HFF-Myc (cell line): ENCODE measurements around the gene UBE4A.

ENCODE experiments used
- DNase-seq: peaks from one replicate; pipeline ENCODE4 v3.0.0-alpha.2; 2011; ENCODE audit warnings: low read depth; ENCODE audit errors: extremely low read depth
- H3K4me3 ChIP-seq: replicated peaks from 2 replicates; pipeline ENCODE4 v1.5.1; 2011; ENCODE audit warnings: low read depth, mild to moderate bottlenecking, control low read depth, low read length
- TF ChIP-seq, protein P1 (sequence below): IDR thresholded peaks from 2 replicates; pipeline ENCODE4 v1.5.1; 2012; ENCODE audit warnings: mild to moderate bottlenecking, low read depth, low read length, control low read depth; ENCODE audit errors: missing control alignments

Gene UBE4A

DNA sequence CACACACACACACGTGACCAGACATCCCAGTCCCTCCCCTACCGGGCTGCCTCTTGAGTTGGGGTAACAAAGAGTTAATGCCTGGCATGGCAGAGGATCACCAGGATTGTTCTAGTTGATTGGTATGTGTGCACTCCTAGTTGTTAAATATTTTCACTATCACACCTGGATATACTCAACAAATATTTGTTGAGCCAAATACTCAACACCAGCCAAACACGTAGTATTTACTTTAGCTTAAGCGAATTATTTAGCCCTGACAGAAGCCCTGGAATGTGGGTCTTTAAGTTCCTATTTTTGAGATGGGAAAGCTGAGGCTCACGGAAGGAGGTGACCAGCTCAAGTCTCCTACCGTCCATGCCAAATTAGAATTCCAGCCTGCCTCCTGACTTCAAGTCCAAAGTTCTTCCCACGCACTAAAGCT, 44.4 kb upstream of the UBE4A start:
- H3K4me3 ChIP-seq = no peak overlapping the region
- DNase-seq = no peak
- TF ChIP-seq, protein P1, sequence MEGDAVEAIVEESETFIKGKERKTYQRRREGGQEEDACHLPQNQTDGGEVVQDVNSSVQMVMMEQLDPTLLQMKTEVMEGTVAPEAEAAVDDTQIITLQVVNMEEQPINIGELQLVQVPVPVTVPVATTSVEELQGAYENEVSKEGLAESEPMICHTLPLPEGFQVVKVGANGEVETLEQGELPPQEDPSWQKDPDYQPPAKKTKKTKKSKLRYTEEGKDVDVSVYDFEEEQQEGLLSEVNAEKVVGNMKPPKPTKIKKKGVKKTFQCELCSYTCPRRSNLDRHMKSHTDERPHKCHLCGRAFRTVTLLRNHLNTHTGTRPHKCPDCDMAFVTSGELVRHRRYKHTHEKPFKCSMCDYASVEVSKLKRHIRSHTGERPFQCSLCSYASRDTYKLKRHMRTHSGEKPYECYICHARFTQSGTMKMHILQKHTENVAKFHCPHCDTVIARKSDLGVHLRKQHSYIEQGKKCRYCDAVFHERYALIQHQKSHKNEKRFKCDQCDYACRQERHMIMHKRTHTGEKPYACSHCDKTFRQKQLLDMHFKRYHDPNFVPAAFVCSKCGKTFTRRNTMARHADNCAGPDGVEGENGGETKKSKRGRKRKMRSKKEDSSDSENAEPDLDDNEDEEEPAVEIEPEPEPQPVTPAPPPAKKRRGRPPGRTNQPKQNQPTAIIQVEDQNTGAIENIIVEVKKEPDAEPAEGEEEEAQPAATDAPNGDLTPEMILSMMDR = no peak

DNA sequence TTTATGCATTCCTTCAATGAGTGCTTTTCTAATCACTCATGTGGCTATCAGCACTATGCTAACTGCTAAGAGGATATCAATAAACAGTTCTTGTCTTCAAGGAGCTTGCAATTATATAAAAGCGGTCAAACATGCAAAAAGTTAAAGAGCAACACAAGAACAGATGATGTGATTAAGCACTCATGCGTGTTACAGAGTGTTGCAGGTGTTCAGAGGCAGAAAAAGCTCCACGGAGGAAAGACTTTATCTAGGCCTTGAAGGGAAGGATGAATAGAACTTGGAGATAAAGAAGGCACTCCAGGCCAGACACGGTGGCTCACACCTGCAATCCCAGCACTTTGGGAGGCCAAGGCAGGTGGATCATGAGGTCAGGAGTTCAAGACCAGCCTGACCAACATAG, 41.3 kb upstream of the UBE4A start:
- TF ChIP-seq, protein P1 = no peak
- DNase-seq = no peak
- no peak overlapping the region for H3K4me3 ChIP-seq

DNA sequence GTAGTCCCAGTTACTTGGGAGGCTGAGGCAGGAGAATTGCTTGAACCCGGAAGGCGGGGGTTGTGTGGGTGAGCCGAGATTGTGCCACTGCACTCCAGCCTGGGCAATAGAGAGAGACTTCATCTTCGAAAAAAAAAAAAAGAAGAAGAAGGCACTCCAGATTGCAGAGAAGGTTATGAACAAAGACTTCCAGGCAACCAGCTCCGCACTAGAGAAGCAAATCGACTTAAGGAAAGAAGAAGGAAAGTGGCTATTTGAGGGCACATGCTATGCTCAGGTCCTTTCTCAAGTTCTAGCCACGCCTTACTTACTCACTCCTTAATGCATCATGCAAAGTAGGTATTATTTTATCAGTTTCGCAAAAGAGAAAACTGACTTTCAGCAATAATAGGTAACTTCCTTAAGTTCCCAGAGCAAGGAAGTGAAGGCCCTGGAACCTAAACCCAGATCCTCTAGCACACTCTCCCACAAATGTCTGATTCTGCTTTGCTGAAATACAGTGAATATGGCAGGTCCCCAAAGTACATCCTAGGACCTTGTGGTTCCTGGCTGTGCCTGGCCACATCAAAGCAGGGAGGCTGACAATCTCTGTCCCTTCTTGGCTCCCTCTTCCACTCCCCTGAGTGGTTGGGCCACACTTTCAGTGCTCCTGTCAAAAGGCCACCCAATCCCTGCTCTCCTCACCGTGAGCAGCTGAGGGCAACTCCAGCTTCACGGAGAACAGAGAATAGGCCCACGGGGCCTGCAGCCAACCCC, 40.6 kb upstream of the UBE4A start:
- H3K4me3 ChIP-seq = no peak overlapping the region
- TF ChIP-seq, protein P1 = no peak
- DNase-seq = no peak

DNA sequence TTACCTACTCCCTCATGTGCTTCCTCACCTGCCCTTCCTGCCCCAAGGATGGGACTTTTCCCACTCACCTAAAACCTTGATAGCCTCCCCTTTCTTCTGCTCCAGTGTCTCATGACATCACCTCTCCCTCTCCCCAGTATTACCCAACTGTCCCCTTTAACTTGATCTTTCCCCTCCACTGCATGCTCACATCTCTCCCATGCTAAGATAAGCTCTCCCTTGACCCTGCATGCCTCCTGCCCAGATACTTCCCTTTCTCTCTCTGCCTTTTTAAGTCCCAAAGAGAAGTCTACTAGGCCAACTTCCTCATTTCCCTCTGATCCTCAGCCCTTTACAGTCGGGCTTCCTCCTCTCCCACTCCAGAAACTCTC, 40.1 kb upstream of the UBE4A start:
- no peak for DNase-seq
- no peak overlapping the region for H3K4me3 ChIP-seq
- TF ChIP-seq, protein P1 = no peak

DNA sequence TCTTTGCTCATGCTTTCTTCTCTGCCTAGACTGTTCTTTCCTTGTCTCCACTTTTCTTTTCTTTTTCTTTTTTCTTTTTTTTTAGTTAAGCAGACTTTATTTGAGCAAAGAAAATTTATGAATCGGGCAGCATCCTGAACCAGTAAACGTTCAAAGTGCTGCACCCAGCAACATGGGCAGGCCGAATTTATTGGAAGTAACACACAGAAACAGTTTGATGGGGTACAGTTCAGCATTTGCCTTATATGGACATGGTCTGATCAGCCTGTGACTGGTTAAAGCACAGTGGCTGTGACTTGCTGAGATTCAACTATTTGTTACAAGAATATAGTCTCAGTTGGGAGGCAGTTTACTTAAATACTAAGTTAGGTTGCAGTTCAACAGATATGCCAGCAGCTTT, 38.9 kb upstream of the UBE4A start:
- TF ChIP-seq, protein P1 = no peak
- no peak overlapping the region for H3K4me3 ChIP-seq
- no peak for DNase-seq

DNA sequence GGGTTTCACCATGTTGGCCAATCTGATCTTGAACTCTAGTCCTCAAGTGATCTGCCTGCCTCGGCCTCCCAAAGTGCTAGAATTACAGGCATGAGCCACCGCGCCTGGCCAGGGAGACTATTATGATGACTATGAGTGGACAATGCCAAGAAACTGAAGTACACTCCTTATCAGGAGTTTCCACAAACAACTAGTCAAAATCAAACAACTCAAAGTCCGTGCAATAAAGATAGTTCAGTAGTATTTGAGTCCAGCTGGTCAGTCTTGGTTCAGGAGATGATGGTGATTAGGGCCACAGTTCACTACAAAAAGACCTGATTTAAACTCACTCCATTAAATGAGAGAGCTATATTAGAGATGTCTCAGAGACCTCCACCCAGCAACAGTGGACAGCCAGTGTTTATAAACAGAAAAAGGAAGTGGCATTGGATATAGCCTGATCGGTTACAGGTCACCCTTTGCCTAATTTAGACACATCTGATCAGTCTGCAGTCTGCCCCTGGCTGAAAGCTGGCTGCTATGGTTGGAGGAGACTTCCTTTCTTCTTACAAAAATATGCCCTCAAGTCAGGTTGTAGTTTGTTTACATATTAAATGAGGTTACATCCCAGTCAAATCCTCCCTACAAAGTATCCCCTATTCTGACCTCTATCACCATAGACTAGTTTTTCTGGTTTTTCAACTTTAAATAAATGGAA, 37.9 kb upstream of the UBE4A start:
- no peak overlapping the region for H3K4me3 ChIP-seq

More for the DNA sequence above, 37.9 kb upstream of the UBE4A start:
- DNase-seq = no peak
- TF ChIP-seq, protein P1 = no peak
